NCI-H1417 treated with DMSO at 0.1 percent for 48 hours (cell line): ENCODE data around the gene RANGAP1.

Experiments
- DNase-seq: peaks from one replicate; lab custom pipeline; 2025; lab: John Stamatoyannopoulos, UW

RANGAP1 gene, protein sequence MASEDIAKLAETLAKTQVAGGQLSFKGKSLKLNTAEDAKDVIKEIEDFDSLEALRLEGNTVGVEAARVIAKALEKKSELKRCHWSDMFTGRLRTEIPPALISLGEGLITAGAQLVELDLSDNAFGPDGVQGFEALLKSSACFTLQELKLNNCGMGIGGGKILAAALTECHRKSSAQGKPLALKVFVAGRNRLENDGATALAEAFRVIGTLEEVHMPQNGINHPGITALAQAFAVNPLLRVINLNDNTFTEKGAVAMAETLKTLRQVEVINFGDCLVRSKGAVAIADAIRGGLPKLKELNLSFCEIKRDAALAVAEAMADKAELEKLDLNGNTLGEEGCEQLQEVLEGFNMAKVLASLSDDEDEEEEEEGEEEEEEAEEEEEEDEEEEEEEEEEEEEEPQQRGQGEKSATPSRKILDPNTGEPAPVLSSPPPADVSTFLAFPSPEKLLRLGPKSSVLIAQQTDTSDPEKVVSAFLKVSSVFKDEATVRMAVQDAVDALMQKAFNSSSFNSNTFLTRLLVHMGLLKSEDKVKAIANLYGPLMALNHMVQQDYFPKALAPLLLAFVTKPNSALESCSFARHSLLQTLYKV

GRCh38 chr22:41285820-41286638, at the start of gene RANGAP1:
TSS of gene RANGAP1 (minus strand) at chr22:41286187. CDS start at chr22:41281044, 5,143 bp downstream.
- peak; percentile 87 for DNase-seq

GRCh38 chr22:41334951-41335635, 49.1 kb upstream of the RANGAP1 start:
- no peak for DNase-seq

DNA sequence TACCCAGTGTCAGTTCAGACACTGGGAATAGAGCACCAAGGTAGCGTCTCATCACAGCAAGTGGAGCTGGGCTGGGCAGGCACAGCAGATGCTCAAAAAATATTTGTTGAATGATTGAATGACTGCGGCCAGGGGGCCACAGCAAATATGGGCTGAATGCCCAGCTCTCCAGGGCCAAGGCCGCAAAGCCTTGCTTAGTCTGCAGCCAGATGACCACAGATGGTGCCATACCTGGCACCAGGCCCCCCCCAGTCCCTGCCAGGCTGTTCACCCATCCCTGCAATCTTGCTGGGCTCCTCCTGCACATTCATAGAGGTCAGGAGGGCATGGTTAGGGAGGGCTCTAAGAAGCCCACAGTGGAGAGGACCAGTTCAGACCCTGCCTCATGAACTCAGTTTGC, 48.2 kb upstream of the RANGAP1 start:
- no peak for DNase-seq

GRCh38 chr22:41333806-41334205, 47.8 kb upstream of the RANGAP1 start:
- DNase-seq = no peak

GRCh38 chr22:41332217-41332939, 46.4 kb upstream of the RANGAP1 start:
- DNase-seq = no peak

DNA sequence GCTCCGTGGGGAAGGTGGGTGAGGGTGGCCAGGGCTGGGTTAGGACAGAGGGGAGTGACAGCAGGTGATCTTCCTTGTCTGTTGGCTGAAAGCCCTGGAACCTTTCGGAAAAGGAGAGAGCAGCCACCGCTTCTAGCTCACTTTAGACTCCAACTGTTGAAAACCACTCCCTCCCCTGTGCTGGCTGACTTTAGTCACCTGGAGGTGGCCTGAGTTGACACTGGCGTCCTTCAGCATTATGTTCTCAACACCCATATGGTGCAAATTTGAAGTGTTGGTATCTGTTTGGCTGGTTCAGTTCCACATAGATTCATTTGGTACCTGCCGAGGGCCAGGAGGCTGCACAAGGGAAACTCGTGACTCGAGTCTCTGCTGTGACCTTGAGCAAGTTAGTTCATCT, 44.2 kb upstream of the RANGAP1 start:
- DNase-seq = no peak

DNA sequence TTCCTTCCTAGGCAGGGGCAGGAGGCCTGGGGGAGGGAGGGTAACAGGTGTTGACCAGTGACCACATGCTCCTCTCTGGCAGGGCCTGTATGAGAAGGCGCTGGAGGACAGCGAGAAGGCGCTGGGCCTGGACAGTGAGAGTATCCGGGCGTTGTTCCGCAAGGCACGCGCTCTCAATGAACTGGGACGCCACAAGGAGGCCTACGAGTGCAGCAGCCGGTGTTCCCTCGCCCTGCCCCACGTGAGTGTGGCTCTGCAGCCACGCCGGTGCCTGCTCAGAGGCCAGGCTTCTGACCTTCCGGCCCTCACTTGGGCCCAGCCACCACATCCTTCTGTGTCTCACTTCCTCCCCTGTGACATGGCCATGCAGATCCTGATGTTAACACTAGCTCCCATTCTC, 41.1 kb upstream of the RANGAP1 start:
- no peak for DNase-seq

DNA sequence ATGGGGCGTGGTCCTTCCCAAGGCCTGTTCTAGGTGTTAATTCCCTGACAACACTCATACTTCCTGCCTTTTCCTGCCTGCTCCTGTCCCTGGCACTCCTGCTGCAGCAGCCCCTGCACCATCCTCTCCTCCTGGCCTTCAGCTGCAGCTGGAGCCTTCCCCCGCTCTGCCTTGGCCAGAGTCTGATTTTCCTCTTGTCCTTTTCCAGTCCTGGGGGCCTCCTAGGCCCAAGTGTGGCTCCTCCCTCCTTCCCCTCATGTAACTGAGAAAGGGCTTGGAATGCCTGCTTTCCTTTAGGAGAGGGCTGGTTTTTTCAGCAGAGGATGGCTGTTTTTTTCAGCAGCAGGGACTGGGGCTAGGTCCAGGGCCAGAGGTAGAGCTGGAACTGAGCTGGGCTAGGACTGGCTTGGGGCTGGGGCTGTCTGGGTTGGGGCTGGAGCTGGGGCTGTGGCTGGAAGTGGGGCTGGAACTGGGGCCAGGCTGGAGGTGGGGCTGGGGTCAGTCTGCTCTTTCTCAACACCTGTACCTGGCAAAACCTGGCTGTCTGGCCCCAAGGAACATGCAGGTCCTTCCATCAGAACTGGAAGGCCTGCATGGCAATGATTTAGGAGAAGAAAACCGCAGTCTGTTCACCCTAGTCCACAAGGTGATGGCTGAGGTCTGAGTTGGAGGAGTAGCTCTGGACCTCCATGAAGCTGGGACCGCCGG, 39.0 kb upstream of the RANGAP1 start:
- DNase-seq = no peak

GRCh38 chr22:41320416-41321240, 34.6 kb upstream of the RANGAP1 start:
- DNase-seq = no peak

- DNase-seq = no peak
These were observed 29.6 kb upstream of the RANGAP1 start for GRCh38 chr22:41315586-41315985.

DNA sequence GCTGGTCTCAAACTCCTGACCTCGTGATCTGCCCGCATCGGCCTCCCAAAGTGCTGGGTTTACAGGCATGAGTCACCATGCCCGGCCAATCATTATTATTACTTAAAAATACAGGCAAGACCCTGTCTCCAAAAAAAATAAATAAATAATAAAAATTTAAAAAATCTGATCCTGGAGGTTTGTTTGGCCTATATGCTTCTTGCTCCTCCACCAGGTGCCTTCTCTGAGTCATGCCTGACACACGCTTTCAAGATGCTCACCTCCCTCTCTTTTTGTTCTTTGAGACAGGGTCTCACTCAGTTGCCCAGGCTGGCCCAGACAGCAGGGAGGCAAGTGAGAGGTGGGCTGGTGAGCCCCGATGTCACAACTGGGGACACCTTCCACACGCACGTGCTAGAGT, 28.8 kb upstream of the RANGAP1 start:
- DNase-seq = no peak

GRCh38 chr22:41311487-41311886, 25.5 kb upstream of the RANGAP1 start:
- DNase-seq = no peak

DNA sequence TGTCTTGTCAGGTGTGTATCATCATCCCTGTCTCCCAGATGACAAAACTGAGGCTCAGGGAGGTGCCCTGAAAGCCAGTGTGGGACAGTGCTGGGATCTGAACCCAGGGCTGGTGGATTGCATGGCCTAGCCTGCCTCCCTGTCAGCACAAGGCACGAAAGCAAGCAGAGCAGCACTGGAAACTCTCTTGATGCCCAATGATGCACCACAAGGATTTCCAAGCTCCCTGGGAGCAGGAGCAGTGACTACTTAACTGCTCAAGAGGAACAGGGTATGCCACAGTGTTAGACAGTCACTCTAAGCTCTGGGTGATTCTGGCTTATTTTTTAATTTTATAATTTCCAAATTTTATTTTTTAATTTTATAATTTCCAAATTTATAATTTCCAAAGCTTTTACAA, 24.3 kb upstream of the RANGAP1 start:
- DNase-seq = no peak

DNA sequence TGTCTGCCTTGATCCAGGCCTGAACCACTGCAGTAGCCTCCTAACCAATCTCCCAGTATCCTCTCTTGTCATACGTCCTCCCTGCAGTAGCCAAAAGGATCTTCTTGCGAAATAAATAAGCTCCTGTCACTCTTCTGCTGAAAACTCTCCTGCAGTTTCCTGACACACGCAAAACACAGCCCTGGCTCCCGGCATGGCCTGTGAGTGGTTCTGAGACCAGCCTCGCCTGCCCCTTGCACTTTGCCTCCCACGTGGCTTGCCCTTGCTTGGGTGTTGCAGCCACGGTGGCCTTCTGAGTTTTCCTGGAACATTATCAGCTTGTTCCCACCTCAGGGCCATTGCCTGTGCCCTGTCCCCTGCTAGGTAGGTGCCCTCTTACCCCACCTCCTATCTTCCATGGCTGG, 22.6 kb upstream of the RANGAP1 start:
- no peak for DNase-seq

DNA sequence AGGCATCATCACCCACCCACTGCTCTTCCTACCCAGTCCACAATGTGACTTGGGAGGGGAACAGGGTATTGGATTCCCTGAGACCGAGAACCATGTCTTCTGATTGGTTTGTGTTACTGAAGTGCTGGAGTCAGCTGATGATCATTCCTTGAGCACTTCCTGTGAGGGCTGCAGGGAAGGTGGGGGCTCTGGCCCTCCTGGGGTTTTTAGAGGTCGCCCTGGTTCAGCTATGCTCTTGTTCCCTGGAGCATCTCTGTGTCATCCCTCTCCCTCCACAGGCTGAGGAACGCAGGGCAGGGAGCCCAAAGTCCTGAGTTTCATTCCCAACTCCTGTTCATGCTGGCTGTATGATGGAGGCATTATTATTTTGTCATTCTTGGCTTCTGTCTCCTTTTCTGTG, 22.1 kb upstream of the RANGAP1 start:
- no peak for DNase-seq

GRCh38 chr22:41305646-41306045, 19.7 kb upstream of the RANGAP1 start:
- DNase-seq = no peak

- DNase-seq = no peak
These were observed 16.8 kb upstream of the RANGAP1 start for GRCh38 chr22:41302811-41303210.

DNA sequence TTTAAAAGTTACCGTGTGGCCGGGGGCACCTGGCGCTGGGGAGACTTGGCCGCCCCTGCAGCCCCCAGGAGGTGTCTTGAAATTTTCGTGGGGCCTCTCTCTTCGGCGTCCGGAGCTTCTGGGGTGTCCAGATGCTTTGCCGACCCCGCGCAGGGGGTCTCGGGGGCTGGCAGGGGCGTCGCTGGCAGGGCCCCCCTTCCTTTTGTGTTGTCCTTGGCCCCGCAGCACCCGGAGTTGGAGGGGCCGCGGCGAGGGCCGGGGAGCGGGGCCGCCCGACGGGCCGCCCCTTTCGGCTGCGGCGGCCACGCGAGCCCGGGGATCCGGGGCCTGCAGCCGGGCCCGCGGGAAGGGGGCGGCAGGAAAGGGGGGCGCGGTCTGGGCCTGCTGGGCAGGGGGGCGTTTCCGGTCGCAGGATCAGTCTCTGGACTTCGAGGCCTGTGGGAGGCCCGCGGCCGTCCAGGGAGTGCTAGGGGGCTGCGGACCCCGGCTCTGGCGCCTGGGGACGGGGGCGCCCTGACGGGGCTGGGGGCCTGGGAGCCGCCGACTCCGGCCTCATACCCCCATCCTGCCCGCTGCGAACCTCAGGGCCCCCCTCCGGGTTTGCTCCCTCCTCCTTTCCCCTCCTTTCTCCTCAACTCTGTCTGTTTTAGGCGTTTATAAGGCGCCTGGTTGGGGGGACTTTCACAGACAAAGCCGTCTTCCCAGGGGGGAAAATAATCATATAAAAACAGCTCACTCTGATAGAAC, 16.2 kb upstream of the RANGAP1 start:
- no peak for DNase-seq
